Activated CD8-positive, alpha-beta T cell treated with anti-CD3 and anti-CD28 coated beads, Interleukin-2, amount 10 ng/mL, durations not matched to agents 7 days and 5 days (primary cell): ENCODE results near the gene PEX10. TPM values are rescaled to one million over a fixed set of nuclear protein-coding genes. Genes with fewer than 3 reads are reported as not detected.

Experiments
- ATAC-seq: fragments of 150-1000 bp; cut with Tn5 transposase; one replicate; pipeline ENCODE4 v1.10.0; 2021; ENCODE audit warnings: moderate library complexity
- CTCF ChIA-PET: fragments of 350-600 bp; sonication (Branson Sonifier 250); formaldehyde crosslinking; loops from one replicate; lab custom pipeline; 2021; ENCODE audit warnings: antibody characterized with exemption; lab: Charles Lee
- POLR2A ChIA-PET: fragments of 350-600 bp; sonication (Branson Sonifier 250); formaldehyde crosslinking; loops from one replicate; lab custom pipeline; 2021; ENCODE audit warnings: antibody characterized with exemption; lab: Charles Lee
- DNase-seq: peaks from one replicate; pipeline ENCODE4 v3.0.0-alpha.2; 2020
- H3K27ac Mint-ChIP-seq: one replicate; pipeline ENCODE4 v1.8.0; 2021; ENCODE audit warnings: mild to moderate bottlenecking, mixed read lengths
- H3K27me3 Mint-ChIP-seq: one replicate; pipeline ENCODE4 v1.8.0; 2021; ENCODE audit warnings: low read depth, mixed read lengths
- H3K36me3 Mint-ChIP-seq: one replicate; pipeline ENCODE4 v1.8.0; 2021; ENCODE audit warnings: low read depth, mixed read lengths
- H3K4me1 Mint-ChIP-seq: one replicate; pipeline ENCODE4 v1.8.0; 2021; ENCODE audit warnings: low read depth, mixed read lengths
- H3K4me3 Mint-ChIP-seq: one replicate; pipeline ENCODE4 v1.8.0; 2021; ENCODE audit warnings: mild to moderate bottlenecking, mixed read lengths
- H3K9me3 Mint-ChIP-seq: one replicate; pipeline ENCODE4 v1.8.0; 2022; ENCODE audit warnings: mixed read lengths; ENCODE audit not compliant: insufficient read depth
- total RNA-seq, 2 experiments: library from RNA; stranded (reverse); gene quantifications; one replicate each; pipeline ENCODE4 v1.2.3, GENCODE V29; 2021

The PEX10 gene
- total RNA-seq, 2 experiments from 2014 or later, result 10.3 to 12.3 TPM

- peaks cover 43% of the 10 kb centered on the region for H3K36me3 Mint-ChIP-seq
- H3K4me3 Mint-ChIP-seq, result peak overlapping the region; percentile 92
- no peaks in the 10 kb centered on the region for H3K9me3 Mint-ChIP-seq
- ChIA-PET POLR2A (interaction anchor here (1.1 to 2.9 kb wide), 8 partner anchors 13 to 204 kb away, joined by 3 to 17 read pairs (median 6); partner anchors contain the start of gene PEX10), CTCF (interaction anchor here (1.7 to 5.8 kb wide), 3 partner anchors 11 to 197 kb away, joined by 4 to 55 read pairs (median 26); partner anchors contain the start of gene FAAP20)
- DNase-seq (no peak), ATAC-seq (no peak)
- peak overlapping the region; percentile 92 for H3K27ac Mint-ChIP-seq
- no peaks in the 10 kb centered on the region for H3K27me3 Mint-ChIP-seq
- peaks cover 48% of the 10 kb centered on the region for H3K4me1 Mint-ChIP-seq
These were observed 19.7 kb downstream of the PEX10 start for GRCh38 chr1:2392686-2393085.

- no peak for ATAC-seq
- ChIA-PET CTCF (interaction anchor here (0.7 to 5.8 kb wide), 6 partner anchors 11 to 347 kb away, joined by 3 to 55 read pairs (median 4); partner anchors contain the start of gene FAAP20), POLR2A (interaction anchor here (0.6 to 2.9 kb wide), 18 partner anchors 8 to 203 kb away, joined by 3 to 17 read pairs (median 4); partner anchors contain the start of genes FAAP20, PEX10 and TNFRSF14)
- H3K4me1 Mint-ChIP-seq, result peaks cover 45% of the 10 kb centered on the region
- peak overlapping the region; percentile 92 for H3K27ac Mint-ChIP-seq
- H3K9me3 Mint-ChIP-seq, result no peaks in the 10 kb centered on the region
- no peaks in the 10 kb centered on the region for H3K27me3 Mint-ChIP-seq
- no peak for DNase-seq
- peaks cover 36% of the 10 kb centered on the region for H3K36me3 Mint-ChIP-seq
- peak overlapping the region; percentile 92 for H3K4me3 Mint-ChIP-seq
These were observed 20.3 kb downstream of the PEX10 start for GRCh38 chr1:2391931-2392509.

GRCh38 chr1:2391041-2391930 is 21.1 kb downstream of the PEX10 start, which contains the start of the genes MORN1 and RER1:
TSS of gene MORN1 (minus strand) at chr1:2391554. CDS start at chr1:2391533, 21 bp downstream.
TSS of gene RER1 (plus strand) at chr1:2391841. CDS start at chr1:2395791, 3,950 bp downstream.
- Mint-ChIP-seq H3K27me3 (no peaks in the 10 kb centered on the region), H3K36me3 (peaks cover 31% of the 10 kb centered on the region), H3K9me3 (no peaks in the 10 kb centered on the region), H3K4me1 (peaks cover 40% of the 10 kb centered on the region), H3K27ac (peak within 1 kb of the TSS; percentile 92), H3K4me3 (peak within 1 kb of the TSS; percentile 92)
- ATAC-seq (peak; percentile 98), DNase-seq (peak; percentile 99)
- POLR2A ChIA-PET, result interaction anchor here (0.6 to 2.9 kb wide), 17 partner anchors 9 to 202 kb away, joined by 3 to 17 read pairs (median 4); partner anchors contain the start of genes FAAP20, PEX10 and TNFRSF14
- CTCF ChIA-PET, result interaction anchor here (0.7 to 5.8 kb wide), 6 partner anchors 10 to 346 kb away, joined by 3 to 55 read pairs (median 4); partner anchors contain the start of gene FAAP20

GRCh38 chr1:2389644-2390043 is 22.7 kb downstream of the PEX10 start:
- no peaks in the 10 kb centered on the region for H3K9me3 Mint-ChIP-seq
- peaks cover 35% of the 10 kb centered on the region for H3K4me1 Mint-ChIP-seq
- ATAC-seq (no peak), DNase-seq (no peak)
- ChIA-PET CTCF (interaction anchor here (5.8 kb wide), 1 partner anchor 194 kb away, joined by 55 read pairs; the partner anchor contains the start of gene FAAP20), POLR2A (interaction anchor here (0.6 kb wide), 1 partner anchor 140 kb away, joined by 3 read pairs; no protein-coding TSS in a partner anchor)
- no peaks in the 10 kb centered on the region for H3K27me3 Mint-ChIP-seq
- H3K36me3 Mint-ChIP-seq, result peaks cover 20% of the 10 kb centered on the region
- H3K4me3 Mint-ChIP-seq, result peak overlapping the region; percentile 81
- no peak overlapping the region for H3K27ac Mint-ChIP-seq

GRCh38 chr1:2388004-2388913 is 24.1 kb downstream of the PEX10 start:
- Mint-ChIP-seq H3K9me3 (no peaks in the 10 kb centered on the region), H3K4me1 (peaks cover 24% of the 10 kb centered on the region), H3K27ac (no peak overlapping the region), H3K36me3 (peaks cover 11% of the 10 kb centered on the region), H3K27me3 (no peaks in the 10 kb centered on the region), H3K4me3 (no peak overlapping the region)
- ChIA-PET CTCF (interaction anchor here (5.8 kb wide), 1 partner anchor 193 kb away, joined by 55 read pairs; the partner anchor contains the start of gene FAAP20), POLR2A (interaction anchor here (0.6 to 1.0 kb wide), 2 partner anchors 10 to 193 kb away, joined by 3 read pairs; partner anchors contain the start of gene FAAP20)
- no peak for DNase-seq
- ATAC-seq, result no peak

GRCh38 chr1:2386636-2387611 is 25.4 kb downstream of the PEX10 start:
- H3K4me1 Mint-ChIP-seq, result peaks cover 19% of the 10 kb centered on the region
- no peak for DNase-seq
- H3K9me3 Mint-ChIP-seq, result no peaks in the 10 kb centered on the region
- no peak overlapping the region for H3K4me3 Mint-ChIP-seq
- H3K27me3 Mint-ChIP-seq, result no peaks in the 10 kb centered on the region
- ATAC-seq, result no peak
- ChIA-PET POLR2A (interaction anchor here (0.6 kb wide), 1 partner anchor 11 kb away, joined by 3 read pairs; no protein-coding TSS in a partner anchor), CTCF (interaction anchor here (1.1 to 5.8 kb wide), 2 partner anchors 192 kb away, joined by 5 to 55 read pairs; partner anchors contain the start of gene FAAP20)
- no peaks in the 10 kb centered on the region for H3K36me3 Mint-ChIP-seq
- no peak overlapping the region for H3K27ac Mint-ChIP-seq

GRCh38 chr1:2385606-2386280 is 26.6 kb downstream of the PEX10 start:
- ATAC-seq, result no peak
- ChIA-PET POLR2A (no interaction called here), CTCF (interaction anchor here (1.1 to 7.2 kb wide), 2 partner anchors 189 to 191 kb away, joined by 5 to 259 read pairs; partner anchors contain the start of gene FAAP20)
- no peak for DNase-seq
- no peaks in the 10 kb centered on the region for H3K36me3 Mint-ChIP-seq
- H3K4me1 Mint-ChIP-seq, result peaks cover 20% of the 10 kb centered on the region
- no peaks in the 10 kb centered on the region for H3K27me3 Mint-ChIP-seq
- H3K4me3 Mint-ChIP-seq, result no peak overlapping the region
- no peaks in the 10 kb centered on the region for H3K9me3 Mint-ChIP-seq
- no peak overlapping the region for H3K27ac Mint-ChIP-seq

- POLR2A ChIA-PET, result no interaction called here
These were observed 27.4 kb downstream of the PEX10 start for GRCh38 chr1:2384941-2385481.

More at GRCh38 chr1:2384941-2385481, 27.4 kb downstream of the PEX10 start:
- CTCF ChIA-PET, result interaction anchor here (0.8 to 7.2 kb wide), 3 partner anchors 30 to 188 kb away, joined by 3 to 259 read pairs (median 4); partner anchors contain the start of gene FAAP20
- no peaks in the 10 kb centered on the region for H3K9me3 Mint-ChIP-seq
- DNase-seq (no peak), ATAC-seq (no peak)
- H3K4me3 Mint-ChIP-seq, result no peak overlapping the region
- H3K27ac Mint-ChIP-seq, result no peak overlapping the region
- H3K27me3 Mint-ChIP-seq, result no peaks in the 10 kb centered on the region
- no peaks in the 10 kb centered on the region for H3K36me3 Mint-ChIP-seq
- peaks cover 13% of the 10 kb centered on the region for H3K4me1 Mint-ChIP-seq
